Central memory CD4-positive, alpha-beta T cell (primary cell): ENCODE measurements around the gene NUDT5.
"Not testable (repeated sequence)": the region's sequence is repeated elsewhere in the genome, so short reads cannot be mapped to it uniquely, and the experiment has no call there.

Experiments
- DNase-seq: peaks from one replicate; pipeline ENCODE4 v3.0.0; 2022

NUDT5 gene

DNA sequence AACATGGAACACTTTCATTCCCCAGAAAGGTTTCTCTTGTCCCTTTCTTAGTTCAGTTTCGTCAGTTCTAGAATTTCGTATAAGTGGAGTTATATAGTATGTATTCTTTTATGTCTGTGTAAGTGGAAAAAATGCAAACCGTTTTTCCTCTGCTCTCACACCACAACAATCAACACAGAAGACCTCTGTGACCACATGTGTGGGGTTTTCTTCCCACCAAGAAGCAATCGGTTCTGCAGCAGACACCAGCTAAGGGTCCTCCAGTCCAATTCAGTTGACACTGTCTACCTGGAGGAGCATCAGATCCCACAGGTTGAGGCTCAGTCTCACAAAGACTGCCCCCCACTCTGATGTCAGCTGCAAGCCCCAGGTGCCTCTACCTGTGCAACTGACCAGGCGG is 6.5 kb upstream of the NUDT5 start:
- no peak for DNase-seq

DNA sequence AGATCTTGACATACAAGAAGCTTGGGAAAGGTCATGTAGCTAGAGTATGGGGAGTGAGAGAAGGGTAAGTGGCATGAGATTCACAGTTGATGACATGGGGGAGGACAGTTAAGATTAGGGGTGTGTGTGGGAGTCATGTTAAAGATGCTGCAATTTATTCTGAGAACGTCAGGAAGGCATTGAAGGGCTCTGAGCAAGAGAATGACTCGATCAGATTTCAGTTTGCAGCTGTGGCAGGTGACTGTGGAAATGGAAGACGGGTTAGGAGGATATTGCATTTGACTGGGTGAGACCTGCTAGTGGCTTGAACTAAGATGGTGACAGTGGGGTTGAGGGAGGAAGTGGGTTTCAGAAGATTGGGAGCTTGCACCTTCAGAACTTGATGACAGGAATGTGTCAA is 5.9 kb upstream of the NUDT5 start:
- DNase-seq: no peak

GRCh38 chr10:12200850-12201249 is 5.2 kb upstream of the NUDT5 start:
- no peak for DNase-seq

GRCh38 chr10:12198156-12198555 is 2.5 kb upstream of the NUDT5 start:
- no peak for DNase-seq

DNA sequence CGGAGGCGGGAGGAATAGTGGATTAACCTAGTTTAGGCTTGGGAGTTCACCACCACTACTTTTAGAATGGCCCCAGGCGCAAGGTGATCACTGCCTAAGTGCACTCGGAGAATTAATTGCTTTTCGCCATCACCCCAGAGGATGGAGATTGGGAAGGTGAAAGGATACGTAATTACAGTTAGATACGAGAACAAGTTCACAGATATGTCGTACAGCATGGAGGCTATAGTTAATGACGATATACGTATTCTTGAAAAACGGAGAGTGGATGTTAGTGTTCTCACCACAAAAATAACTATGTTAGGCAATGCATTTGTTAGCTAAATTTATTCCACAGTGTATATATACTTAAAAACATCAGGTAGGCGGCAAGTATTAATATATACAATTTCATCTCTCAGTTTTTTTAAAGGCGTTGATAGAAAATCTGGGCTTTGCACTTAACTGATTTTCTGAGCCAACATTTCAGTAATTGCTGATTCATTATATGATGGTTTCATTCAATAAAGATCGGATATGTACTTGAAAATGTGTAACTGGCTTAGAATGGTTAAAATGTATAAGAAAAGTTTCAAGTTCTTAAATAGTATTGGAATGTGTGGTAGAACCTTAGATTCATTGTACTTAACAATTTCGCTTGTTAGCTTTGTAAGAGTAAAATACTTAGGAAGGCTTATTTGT is 980 bp upstream of the NUDT5 start:
- DNase-seq: no peak

DNA sequence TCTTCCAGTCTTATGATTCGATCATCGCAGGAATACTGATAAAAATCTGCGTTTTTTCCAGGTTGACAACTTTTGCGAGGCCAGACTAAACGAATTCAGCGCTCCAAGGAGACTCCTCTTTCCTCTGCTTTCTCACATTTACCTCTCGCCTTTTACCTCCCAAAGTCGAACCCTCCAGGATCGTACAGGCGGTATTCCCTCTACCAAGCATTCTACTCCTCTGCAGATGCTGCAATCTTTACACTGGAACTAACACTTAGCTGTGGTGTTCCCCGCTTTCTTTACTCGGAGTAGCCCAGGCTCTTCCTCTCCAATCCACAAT is 449 bp downstream of the NUDT5 start:
- no peak for DNase-seq

DNA sequence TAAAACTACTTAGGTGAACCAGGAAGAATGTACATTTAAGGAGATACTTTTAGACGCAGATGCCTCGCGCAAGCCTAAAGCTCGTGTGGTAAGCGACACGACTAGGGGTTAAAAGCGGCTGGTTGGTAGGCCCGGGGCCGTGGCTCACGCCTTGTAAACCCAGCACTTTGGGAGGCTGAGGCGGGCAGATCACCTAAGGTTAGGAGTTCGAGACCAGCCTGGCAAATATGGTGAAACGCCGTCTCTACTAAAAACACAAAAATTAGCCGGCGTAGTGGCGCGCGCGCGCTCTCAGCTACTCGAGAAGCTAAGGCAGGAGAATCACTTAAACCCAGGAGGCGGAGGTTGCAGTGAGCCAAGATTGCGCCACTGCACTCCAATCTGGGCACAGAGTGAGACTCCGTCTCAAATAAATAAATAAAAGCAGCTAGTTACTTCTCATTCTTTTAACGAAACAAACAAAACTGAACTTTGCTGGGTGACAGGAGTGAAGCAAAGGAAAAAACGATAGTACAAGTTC is 879 bp downstream of the NUDT5 start:
- DNase-seq: peak; percentile 15

DNA sequence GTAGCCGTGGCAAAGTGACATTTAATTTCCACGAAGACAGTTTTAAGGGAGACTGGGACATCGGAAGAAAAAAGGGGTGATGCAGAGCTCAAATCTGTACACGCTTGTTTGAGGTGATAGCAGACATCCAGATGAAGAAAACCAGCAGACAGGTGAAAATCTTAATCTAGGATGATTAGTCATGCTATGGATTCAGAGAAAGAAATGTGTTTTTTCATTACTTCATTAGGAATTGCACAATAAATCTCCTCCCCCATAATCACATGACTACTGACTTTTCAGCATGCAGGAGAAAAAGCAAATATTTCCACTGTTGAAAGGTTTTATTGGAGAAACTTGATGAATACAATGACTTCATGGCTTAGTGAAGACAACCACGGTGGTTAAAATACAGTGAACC is 2.5 kb downstream of the NUDT5 start:
- DNase-seq: no peak

GRCh38 chr10:12191715-12192114 is 4.0 kb downstream of the NUDT5 start:
- DNase-seq: no peak

DNA sequence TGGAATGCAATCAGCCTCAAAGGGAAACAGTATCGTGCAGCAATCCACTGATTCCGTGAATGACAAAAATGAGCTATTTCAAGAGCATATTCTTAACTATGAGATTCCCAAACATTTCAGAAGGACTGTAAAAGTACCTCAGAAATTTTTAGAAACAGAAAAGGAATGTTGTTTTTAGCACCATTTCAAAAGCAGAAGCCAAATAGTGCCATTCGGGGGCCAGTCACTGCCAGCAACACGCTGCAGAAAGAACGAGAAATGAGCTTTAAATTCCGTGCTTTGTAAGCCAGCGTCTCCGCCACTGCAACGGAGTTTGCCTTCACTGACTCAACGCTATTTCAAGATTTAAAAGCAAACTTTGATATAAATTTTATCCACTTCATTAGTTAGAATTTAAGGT is 6.3 kb downstream of the NUDT5 start:
- DNase-seq: no peak

GRCh38 chr10:12188656-12189055 is 7.0 kb downstream of the NUDT5 start:
- DNase-seq: no peak

- DNase-seq: no peak
Observed at GRCh38 chr10:12187321-12187905, 8.3 kb downstream of the NUDT5 start.

DNA sequence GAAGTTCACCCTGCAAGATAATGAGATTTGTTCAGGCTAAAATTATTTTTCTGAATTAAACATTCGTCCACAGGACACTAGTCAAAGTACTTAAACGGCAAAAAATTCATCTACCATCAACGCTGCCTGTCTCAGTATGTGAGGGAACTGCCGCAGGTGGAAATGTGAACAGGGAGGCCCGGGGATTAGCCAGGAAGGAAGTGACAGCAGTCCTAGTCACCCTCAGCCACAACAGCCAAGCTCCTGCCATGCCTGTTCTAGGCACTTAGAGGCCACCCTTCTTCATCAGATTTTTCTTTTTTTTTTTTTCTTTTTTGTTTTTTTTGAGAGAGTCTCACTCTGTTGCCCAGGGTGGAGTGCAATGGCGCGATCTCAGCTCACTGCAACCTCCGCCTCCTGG is 9.4 kb downstream of the NUDT5 start:
- no peak for DNase-seq

DNA sequence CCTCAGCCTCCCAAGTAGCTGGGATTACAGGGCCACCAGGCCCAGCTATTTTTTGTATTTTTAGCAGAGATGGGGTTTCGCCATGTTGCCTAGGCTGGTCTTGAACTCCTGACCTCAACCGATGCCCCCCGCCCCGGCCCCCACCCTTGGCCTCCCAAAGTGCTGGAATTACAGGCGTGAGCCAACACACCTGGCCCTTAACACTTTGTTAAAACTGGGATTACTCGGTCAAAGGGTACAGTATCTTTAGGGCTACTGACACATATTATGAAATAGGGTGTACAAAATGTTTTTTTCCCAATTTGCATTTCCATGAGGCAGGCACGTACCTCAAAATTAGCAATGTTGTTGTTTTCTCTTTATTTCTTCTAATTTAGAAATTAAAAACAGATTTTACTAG is 11.5 kb downstream of the NUDT5 start:
- DNase-seq: no peak

DNA sequence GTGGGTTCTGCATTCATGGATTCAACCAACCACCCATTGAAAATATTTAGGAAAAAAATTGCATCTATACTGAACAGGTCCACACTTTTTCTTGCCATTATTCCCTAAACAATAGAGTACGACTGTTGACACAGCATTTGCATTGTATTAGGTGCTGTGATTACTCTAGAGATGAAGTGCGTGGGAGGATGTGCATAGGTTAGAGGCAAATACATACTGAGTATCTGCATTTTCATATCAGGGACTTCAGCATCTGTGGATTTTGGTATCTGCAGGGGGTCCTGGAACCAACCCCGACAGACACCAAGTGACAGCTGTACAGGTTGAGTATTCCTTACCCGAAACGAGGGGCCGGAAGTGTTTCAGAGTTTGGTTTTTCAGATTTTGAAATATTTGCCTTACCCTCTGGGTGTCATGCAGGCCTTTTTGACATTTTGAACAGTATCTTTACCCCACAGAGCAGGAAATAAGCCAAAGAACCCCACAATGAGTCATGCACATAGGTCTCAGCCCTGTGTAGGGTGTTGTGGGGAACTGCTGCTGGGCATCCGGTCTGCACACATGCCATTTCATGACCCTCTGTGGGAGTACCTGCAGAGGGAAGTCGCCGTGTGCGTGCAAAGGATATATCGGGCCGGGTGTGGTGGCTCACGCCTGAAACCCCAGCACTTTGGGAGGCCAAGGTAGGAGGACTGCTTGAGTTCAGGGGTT is 14.5 kb downstream of the NUDT5 start:
- peak; percentile 75 for DNase-seq

GRCh38 chr10:12180221-12180974 is 15.3 kb downstream of the NUDT5 start:
- no peak for DNase-seq

DNA sequence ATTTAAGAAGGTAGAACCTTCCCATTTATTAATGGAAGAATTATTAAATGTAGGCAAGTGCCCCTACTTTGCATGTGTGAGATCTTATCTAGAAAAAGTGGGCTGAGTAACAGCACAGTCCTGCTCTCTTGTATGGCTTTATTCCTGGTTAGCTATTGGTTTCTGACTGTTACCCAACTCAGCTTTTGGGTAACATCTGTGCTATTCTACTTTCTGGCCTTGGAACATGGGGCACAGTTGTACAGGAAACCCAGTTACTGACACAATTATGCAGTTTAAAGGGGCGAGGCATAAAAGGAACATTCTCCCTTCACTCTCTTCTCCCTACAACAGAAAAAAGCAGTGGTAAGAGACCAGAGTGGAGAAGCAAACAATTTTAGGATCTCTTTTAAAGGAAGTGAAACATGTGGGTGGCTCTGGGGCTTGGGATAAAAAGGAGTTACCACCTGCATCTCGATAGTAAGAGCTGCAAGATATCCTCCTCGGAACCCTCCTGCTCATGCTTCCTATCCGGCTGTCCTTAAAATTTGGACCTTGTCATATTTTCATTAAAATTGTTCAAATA is 16.0 kb downstream of the NUDT5 start:
- DNase-seq: no peak

GRCh38 chr10:12177642-12178041 is 18.0 kb downstream of the NUDT5 start:
- no peak for DNase-seq

DNA sequence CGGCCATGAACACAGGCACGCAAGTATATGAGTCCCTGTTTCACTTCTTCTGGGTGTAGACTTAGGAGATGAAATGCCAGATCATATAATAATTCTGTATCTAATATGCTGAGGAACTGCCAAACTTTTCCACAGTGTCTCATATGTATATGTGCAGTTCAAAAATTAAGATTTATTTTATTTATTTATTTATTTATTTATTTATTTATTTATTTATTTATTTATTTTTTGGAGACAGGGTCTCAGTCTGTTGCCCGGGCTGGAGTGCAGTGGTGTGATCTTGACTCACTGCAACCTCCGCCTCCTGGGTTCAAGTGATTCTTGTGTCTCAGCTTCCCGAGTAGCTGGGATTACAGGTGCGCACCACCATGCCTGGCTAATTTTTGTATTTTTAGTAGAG is 24.2 kb downstream of the NUDT5 start:
- DNase-seq: not testable (repeated sequence)

DNA sequence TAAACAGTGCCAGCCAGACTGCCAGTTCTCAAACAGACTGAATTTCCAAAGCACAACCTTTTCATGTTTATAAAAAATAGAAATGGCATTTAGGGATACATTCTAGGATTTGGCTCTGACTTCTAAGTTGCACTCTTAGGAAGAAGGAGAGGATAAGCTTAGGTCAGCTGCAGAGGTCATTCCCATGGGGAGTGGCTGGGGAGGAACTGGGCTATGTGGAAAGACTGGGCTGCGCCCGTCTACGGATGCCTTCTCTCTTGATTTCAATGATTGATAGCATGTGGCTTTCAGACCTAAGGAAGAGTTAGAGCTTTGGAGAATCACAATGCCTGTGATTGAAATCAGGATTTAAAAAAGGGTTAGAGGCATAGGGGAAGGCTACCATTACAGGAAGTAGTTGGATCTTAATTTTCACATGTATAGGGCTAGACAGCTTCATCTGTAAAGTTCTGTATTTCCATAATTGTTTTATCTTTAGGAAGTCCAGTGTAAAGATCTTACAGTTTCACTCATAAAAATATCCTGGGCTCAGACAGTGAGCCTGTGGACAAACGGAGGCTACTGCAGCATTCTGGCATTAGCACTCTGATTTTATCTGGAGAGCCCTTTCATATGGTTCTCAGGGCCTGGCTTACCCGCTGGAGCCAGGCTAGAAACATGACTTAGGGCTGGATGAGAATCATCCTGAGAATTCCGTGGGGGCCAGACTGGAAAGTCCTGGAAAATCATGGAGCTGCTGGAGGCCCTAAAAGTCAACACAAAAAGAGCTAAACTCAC is 29.5 kb downstream of the NUDT5 start:
- no peak for DNase-seq

DNA sequence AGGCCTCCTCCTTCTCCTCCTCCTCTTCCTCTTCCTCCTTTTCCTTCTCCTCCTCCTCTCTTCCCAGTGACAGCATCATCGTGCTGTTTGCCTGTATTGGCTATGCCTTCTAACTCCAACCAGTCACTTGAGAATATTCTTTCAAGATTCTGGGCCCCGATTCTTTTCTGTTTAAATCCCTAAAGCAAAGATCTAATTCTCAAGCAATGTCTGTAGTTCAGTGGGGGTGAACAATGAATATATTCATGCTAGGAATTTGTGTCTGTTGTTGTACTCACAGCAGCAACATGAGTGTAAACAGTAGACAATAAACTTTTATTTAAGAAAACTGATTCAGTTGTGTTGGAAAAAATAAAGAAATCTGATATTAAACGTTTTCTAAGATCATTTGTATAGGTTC is 30.7 kb downstream of the NUDT5 start:
- no peak for DNase-seq

GRCh38 chr10:12164085-12164484 is 31.6 kb downstream of the NUDT5 start:
- DNase-seq: no peak
